GM21786 (cell line): ENCODE data around the gene ESYT2.

Experiments
- ATAC-seq: cut with Tn5 transposase; IDR thresholded peaks from one replicate; pipeline ENCODE4 v1.9.1; 2021; ENCODE audit not compliant: unreplicated experiment

ESYT2 gene

GRCh38 chr7:158828133-158829020 lies 932 bp downstream of the ESYT2 start:
- no peak for ATAC-seq

GRCh38 chr7:158827411-158828132 lies 1.7 kb downstream of the ESYT2 start:
- no peak for ATAC-seq

- no peak for ATAC-seq
These were observed 3.5 kb downstream of the ESYT2 start for GRCh38 chr7:158825628-158826289.

- ATAC-seq, result peak; percentile 79
These were observed 5.3 kb downstream of the ESYT2 start for GRCh38 chr7:158824028-158824427.

- ATAC-seq, result no peak
These were observed 7.9 kb downstream of the ESYT2 start for GRCh38 chr7:158821171-158822031.

GRCh38 chr7:158820656-158821055 lies 8.7 kb downstream of the ESYT2 start:
- no peak for ATAC-seq

GRCh38 chr7:158819571-158820203 lies 9.6 kb downstream of the ESYT2 start:
- no peak for ATAC-seq

GRCh38 chr7:158818325-158819213 lies 10.7 kb downstream of the ESYT2 start:
- ATAC-seq, result peak; percentile 82

GRCh38 chr7:158816995-158817394 lies 12.3 kb downstream of the ESYT2 start:
- ATAC-seq, result no peak

GRCh38 chr7:158816271-158816670 lies 13.0 kb downstream of the ESYT2 start:
- no peak for ATAC-seq

- no peak for ATAC-seq
These were observed 13.5 kb downstream of the ESYT2 start for GRCh38 chr7:158815800-158816128.

GRCh38 chr7:158815083-158815799 lies 14.1 kb downstream of the ESYT2 start:
- ATAC-seq, result no peak

- peak; percentile 36 for ATAC-seq
These were observed 14.7 kb downstream of the ESYT2 start for GRCh38 chr7:158814637-158815036.

GRCh38 chr7:158812684-158813083 lies 16.6 kb downstream of the ESYT2 start:
- no peak for ATAC-seq

- no peak for ATAC-seq
These were observed 17.4 kb downstream of the ESYT2 start for GRCh38 chr7:158811894-158812293.

- ATAC-seq, result no peak
These were observed 17.8 kb downstream of the ESYT2 start for GRCh38 chr7:158811461-158811860.

GRCh38 chr7:158810846-158811245 lies 18.5 kb downstream of the ESYT2 start:
- no peak for ATAC-seq

- ATAC-seq, result peak; percentile 68
These were observed 19.7 kb downstream of the ESYT2 start for GRCh38 chr7:158809596-158809995.

- no peak for ATAC-seq
These were observed 21.2 kb downstream of the ESYT2 start for GRCh38 chr7:158808126-158808525.
